ENCODE measurements around the gene DDX10. TPM values are rescaled to one million over a fixed set of nuclear protein-coding genes. Genes with fewer than 3 reads are reported as not detected.

Gene DDX10
- total and polyA plus RNA-seq, 9 of the 15 experiments (the other 6 are each of a cell fraction or from before 2014, with no cell fraction given), result 33.9 to 94.6 (median 50.7) TPM

DNA sequence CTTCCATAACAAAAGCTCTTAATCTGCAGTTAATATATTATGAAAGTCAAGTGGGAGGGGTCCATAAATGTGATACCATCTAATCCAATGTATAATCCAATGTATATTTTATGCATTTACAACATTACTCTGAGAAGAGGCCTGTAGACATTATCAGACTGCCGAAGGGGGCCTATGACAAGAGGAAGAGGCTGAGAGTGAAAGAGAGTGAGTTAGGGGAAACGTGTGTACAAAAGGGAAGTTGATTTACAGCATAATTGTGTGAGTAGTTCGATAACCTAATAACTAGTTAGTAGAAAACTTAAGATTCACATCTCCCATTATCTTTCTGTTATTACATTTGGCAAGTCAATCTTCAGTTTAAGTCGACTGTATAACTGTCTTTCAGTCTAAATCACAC, 86.6 kb downstream of the DDX10 start (continued):
- no peak for TF ChIP-seq PTTG1 (tag; IDR thresholded peaks at IDR 0.05; ENCODE audit: low read depth)
- no peak for TF ChIP-seq CTBP1 (IDR thresholded peaks at IDR 0.05; ENCODE audit: borderline replicate concordance)
- no peak for TF ChIP-seq ZNF146 (CRISPR knock-in tag; IDR thresholded peaks at IDR 0.05; ENCODE audit: unreplicated experiment)
- TF ChIP-seq THAP7 (CRISPR knock-in tag; IDR thresholded peaks at IDR 0.05), result no peak
- no peak for TF ChIP-seq EHMT2 (IDR thresholded peaks at IDR 0.05)
- TF ChIP-seq GTF2E2 (tag; IDR thresholded peaks at IDR 0.05), result no peak
- no peak for TF ChIP-seq RUNX1 (IDR thresholded peaks at IDR 0.05; ENCODE audit: low read depth)
- TF ChIP-seq SUPT5H (IDR thresholded peaks at IDR 0.05), result no peak
- no peak for TF ChIP-seq POLR2A (conservative IDR thresholded peaks at IDR 0.05)
- no peak for TF ChIP-seq CBX8 (IDR thresholded peaks at IDR 0.05; ENCODE audit: borderline replicate concordance, extremely low read depth, low read depth, low read length, poor library complexity, severe bottlenecking)
- no peak for TF ChIP-seq TRIM24 (IDR thresholded peaks at IDR 0.05)

GRCh38 chr11:108752297-108752751, 87.5 kb downstream of the DDX10 start:
- Histone ChIP-seq H3K4me3 (no peak overlapping the region), H3K27ac (ENCODE audit: extremely low read depth, low read depth, low read length) (no peak overlapping the region), H4K20me1 (replicated peaks; ENCODE audit: control insufficient read depth, insufficient read depth, low read length) (no peaks in the 10 kb centered on the region), H3K4me1 (replicated peaks in 1 of 2; ENCODE audit: control insufficient read depth in 2 of 2, insufficient read depth in 2 of 2, low read length in 2 of 2) (no peaks in the 10 kb centered on the region), H3K9me3 (replicated peaks; ENCODE audit: control insufficient read depth, insufficient read depth, low read depth, low read length) (no peaks in the 10 kb centered on the region), H3K27me3 (ENCODE audit: control insufficient read depth in 2 of 2, insufficient read depth in 2 of 2, low read length in 2 of 2) (no peaks in the 10 kb centered on the region), H3K36me3 (ENCODE audit: control insufficient read depth, insufficient read depth, low read length) (no peaks in the 10 kb centered on the region; the same call in 2 of the 3 replicates), H3K9ac (ENCODE audit: insufficient read depth in 1 of 2, low read depth in 2 of 2, low read length in 2 of 2) (no peak overlapping the region), H2AFZ (ENCODE audit: low read depth, low read length) (no peak overlapping the region), H3K9me1 (ENCODE audit: control insufficient read depth, insufficient read depth, low read length) (no peaks in the 10 kb centered on the region), H3K4me2 (ENCODE audit: insufficient read depth, low read length) (no peak overlapping the region), H3K79me2 (ENCODE audit: control insufficient read depth, insufficient read depth, low read length) (peaks cover 49% of the 10 kb centered on the region; the same call in 2 of the 3 replicates)
- ChIA-PET CTCF (ENCODE audit: low intra/inter-chr PET ratio) (no interaction called here), POLR2A (no interaction called here)
- no peak for TF ChIP-seq CCAR2 (IDR thresholded peaks at IDR 0.05; ENCODE audit: low read depth, low read length)
- no peak for TF ChIP-seq ZNF384 (IDR thresholded peaks at IDR 0.05; ENCODE audit: low read depth, low read length)
- TF ChIP-seq, protein P1, sequence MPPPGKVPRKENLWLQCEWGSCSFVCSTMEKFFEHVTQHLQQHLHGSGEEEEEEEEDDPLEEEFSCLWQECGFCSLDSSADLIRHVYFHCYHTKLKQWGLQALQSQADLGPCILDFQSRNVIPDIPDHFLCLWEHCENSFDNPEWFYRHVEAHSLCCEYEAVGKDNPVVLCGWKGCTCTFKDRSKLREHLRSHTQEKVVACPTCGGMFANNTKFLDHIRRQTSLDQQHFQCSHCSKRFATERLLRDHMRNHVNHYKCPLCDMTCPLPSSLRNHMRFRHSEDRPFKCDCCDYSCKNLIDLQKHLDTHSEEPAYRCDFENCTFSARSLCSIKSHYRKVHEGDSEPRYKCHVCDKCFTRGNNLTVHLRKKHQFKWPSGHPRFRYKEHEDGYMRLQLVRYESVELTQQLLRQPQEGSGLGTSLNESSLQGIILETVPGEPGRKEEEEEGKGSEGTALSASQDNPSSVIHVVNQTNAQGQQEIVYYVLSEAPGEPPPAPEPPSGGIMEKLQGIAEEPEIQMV (tag; conservative IDR thresholded peaks at IDR 0.05; ENCODE audit: low read depth), result no peak
- no peak for TF ChIP-seq ZNF436 (CRISPR knock-in tag; IDR thresholded peaks at IDR 0.05)
- BruUV-seq (replicated peaks), result no TSS peak
- intact Hi-C loops (cut with micrococcal nuclease) (no loop called here), in situ Hi-C loops (cut with MboI) (no loop called here)
- no peak for FAIRE-seq
- no peak for DNase-seq (ENCODE audit: extremely low read depth in 1 of 4, low spot score in 3 of 4)
- no peak for ATAC-seq
